Activated CD4-positive, alpha-beta T cell treated with anti-CD3 and anti-CD28 coated beads, Interleukin-2, amount 50 U/mL, for 16 hours (primary cell): ENCODE results near the gene ATP6AP1.

Experiments
- DNase-seq: peaks from one replicate; pipeline ENCODE4 v3.0.0-alpha.2; 2020

The ATP6AP1 gene

DNA sequence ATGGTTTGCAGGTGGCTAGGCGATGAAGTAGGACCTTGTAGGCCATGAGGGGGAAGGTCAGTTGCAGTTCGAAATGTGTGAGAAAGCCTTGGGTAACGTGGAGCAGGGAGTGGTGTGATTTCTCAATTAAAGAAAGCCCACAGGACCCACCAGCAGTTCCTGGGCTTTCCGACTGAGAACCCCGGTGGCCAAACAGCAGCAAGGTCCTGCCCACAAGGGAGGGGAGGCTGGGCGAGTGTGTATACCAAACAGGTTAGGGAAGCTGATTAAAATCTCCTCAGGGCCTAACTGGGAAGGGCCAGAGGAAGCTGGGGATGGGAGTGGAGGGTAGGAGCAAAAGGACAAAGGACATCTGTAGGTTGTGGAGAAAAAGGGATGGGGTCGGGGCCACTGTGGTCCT, 2.4 kb downstream of the ATP6AP1 start:
- no peak for DNase-seq

DNA sequence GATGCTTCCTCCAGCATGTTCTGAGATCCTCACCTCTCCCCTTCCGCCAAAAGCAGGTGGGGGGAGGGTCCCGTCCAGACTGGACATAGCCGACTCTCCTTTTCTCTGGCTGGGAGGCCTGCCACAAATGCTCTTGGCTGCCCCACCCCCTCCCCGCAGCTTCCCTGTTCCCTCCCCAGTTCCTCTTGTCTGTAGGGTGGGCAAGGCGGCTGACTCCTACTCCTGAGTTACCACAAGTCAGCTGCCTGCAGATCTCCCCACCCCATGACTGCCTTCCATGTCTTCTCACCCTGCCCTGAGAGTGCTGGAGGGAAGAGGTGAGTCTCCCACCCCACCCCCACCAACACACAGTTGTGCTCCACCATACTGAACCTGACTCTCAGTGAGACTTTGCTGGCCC, 2.9 kb downstream of the ATP6AP1 start:
- DNase-seq = no peak

DNA sequence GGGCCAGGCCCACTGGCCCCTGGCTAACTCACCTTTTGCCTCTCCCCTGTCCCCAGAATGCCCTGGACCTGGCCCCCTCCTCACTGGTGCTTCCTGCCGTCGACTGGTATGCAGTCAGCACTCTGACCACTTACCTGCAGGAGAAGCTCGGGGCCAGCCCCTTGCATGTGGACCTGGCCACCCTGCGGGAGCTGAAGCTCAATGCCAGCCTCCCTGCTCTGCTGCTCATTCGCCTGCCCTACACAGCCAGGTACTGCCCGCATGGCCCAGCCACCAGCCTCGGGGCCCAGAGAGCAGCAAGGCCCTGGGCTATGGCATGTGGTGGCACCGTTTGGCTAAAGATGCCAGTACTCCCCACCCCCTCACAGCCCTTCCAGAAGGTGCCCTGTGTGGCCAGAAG, 3.7 kb downstream of the ATP6AP1 start:
- DNase-seq = no peak

DNA sequence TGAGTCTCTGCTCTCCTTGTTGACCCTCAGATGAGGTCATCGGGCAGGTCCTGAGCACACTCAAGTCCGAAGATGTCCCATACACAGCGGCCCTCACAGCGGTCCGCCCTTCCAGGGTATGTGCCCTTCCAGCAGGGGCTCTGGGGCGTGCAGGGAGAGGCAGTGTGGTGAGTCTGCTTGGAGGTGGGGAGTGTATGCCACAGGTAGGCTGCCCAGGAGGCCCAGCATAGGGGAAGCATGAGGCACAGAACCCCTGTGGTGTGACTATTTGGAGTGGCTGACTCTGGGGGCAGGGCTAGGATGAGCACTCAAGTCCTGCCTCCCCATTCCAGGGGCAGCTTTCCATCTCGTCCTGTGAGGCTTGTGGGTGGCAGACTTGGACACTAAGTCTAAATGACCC, 5.1 kb downstream of the ATP6AP1 start:
- no peak for DNase-seq

DNA sequence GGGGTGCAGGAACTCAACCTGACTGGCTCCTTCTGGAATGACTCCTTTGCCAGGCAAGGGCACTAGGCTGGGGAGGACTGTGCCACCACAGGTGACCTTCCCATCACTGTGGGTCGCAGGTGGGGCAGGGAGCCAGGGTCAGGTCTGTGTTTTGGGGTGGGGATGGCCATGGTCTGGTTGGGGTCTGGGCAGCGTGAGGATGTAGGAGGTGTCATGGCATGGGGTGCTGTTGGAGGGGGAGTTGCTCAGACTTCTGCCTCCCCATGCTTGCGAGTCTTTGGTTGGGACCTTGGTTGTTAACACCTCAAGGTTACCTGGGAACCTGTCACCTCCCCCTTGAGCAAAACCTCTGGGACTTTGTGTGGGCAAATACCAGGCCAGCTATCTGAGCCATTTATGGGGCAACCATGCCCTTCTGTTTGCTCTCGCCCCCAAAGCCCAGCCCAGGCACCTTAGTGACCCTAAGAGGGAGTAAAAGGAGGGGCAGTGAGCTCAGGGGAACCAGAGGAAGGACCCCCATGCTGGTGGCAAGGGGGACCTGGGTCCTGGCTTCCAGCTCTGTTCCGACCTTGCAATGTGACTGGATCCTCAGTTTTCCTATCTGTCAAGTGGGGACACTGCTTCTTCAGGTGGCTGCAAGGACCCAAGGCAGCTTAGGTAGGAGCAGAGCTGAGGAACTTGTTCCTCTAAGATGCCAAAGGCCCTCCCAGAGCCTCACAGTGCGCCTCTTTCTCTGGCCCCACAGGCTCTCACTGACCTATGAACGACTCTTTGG, 6.1 kb downstream of the ATP6AP1 start:
- no peak for DNase-seq

DNA sequence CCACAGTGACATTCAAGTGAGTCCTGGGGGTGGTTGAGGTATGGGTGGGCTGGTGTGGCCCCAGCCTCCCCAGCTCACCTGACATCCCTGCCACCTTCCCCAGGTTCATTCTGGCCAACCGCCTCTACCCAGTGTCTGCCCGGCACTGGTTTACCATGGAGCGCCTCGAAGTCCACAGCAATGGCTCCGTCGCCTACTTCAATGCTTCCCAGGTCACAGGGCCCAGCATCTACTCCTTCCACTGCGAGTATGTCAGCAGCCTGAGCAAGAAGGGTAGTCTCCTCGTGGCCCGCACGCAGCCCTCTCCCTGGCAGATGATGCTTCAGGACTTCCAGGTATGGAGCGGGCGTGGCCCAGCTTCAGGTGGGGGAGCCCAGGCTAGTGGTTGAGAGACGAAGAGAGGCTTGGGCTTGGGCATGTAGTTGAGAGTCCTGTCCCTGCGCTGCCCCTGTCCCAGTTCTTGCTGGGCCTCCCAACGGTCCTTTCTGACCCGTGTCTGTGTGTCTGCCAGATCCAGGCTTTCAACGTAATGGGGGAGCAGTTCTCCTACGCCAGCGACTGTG, 6.8 kb downstream of the ATP6AP1 start:
- no peak for DNase-seq

DNA sequence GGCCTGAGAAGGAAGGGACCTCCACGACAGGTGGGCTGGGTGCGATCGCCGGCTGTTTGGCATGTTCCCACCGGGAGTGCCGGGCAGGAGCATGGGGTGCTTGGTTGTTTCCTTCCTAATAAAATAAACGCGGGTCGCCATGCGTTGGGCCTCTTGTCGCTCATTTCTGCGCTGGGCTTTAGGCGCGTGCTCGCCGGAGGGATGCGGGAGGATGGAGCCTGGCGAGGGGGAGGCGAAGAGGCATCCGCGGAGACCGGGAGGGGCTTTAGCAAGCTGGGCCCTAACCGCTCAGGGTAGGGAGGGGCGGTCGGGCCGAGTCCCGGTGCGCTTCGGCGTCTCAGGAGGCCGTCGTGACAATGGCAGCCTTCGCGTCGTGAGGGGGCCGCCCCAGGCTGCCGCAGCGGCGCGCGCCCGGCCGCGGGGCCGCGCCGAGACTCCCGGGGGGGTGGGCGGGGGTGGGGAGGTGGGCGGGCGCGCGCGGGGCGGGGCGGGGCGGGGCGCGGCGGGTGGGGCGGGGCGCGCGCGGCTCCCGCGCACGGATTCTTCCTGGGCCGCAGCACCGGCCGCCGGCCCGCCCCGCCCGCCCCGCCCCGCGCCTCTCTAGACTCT, 8.0 kb downstream of the ATP6AP1 start:
- peak; percentile 35 for DNase-seq

DNA sequence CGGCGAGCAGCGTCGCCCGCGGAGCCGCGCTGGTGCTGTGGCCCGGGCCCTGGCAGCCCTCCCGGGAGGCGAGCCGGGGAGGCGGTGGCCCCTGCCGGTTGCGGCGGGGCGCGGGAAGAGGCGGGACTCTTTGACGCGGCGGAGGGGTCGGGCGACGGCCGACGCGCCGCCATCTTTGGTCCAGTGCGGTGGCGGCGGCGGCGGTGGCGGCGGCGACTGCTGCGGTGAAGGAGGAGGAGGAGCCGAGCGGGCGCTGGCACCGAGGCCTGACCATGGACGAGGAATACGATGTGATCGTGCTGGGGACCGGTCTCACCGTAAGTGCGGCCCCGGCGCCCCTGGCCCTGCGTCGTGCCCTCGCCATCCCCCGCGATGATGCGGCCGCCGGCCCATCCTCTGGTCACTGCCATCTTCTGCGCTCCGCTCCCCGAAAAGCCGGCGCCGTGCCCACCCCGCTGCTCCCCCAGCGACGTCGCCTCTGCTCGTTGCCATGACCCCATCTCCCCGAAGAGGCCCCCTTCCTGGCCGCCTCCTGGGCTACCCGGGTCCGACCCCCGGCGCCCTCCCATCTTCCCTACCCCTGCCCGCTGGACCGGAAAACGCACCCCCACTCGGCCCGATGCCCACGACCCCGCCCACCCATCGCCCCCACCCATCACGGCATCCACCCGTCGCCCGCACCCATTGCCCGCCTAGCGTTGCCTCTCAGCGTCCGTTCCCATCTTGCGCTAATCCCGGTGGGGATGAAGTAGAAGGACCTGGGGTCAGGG, 8.7 kb downstream of the ATP6AP1 start, which contains the start of gene GDI1:
Gene GDI1, plus strand, starts transcription at position 172 of the 770 bp plus-strand sequence. Its CDS starts 101 bp downstream, at position 273.
- DNase-seq = peak; percentile 46

DNA sequence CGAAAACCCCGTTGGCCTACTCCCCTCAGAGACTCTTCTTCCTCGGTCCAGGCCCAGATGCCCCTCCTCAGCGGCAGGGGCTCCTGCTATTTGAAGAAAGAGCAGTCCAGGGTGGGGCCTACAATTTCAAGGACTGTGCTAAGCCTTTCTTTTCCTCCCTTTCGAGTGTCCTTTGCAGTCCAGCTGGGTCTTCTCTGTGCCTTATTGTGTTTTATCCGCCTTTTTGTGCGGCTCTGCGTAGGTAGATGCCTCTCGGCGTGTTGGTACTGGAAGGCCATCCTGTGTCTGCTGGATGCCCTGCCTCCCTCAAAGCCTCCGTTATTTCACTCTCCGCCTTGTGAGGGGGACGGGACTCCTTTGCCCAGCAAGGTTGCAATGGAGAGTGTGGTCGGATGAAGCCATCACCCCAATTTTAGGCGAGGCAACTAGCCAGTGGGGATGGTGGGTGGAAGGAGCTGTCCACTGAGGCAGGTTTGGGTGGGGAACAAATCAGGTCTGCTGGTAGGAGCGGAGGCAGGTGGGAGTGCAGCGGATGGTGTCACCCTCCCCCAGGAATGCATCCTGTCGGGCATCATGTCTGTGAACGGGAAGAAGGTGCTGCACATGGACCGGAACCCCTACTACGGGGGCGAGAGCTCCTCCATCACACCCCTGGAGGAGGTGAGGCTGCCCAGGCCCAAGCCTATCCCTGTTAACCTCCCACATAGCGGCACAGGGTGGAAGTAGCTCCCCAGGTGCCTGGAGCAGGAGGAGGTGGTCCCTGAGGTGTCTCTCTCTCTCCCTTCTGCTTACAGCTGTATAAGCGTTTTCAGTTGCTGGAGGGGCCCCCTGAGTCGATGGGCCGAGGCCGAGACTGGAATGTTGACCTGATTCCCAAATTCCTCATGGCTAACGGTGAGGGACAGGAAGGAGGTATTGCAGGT, 9.8 kb downstream of the ATP6AP1 start:
- no peak for DNase-seq

DNA sequence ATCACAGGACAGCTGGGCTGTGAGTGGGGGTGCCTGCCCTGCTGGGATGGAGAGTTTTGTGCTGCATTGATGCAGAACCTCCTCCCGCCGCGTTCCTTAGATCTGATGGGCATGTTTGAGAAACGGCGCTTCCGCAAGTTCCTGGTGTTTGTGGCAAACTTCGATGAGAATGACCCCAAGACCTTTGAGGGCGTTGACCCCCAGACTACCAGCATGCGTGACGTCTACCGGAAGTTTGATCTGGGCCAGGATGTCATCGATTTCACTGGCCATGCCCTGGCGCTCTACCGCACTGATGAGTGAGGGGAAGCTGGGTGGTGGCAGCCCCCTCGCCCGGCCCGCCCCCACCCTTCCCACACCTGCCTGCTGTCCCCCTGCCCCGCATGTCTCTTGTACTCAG, 11.4 kb downstream of the ATP6AP1 start:
- DNase-seq = no peak

DNA sequence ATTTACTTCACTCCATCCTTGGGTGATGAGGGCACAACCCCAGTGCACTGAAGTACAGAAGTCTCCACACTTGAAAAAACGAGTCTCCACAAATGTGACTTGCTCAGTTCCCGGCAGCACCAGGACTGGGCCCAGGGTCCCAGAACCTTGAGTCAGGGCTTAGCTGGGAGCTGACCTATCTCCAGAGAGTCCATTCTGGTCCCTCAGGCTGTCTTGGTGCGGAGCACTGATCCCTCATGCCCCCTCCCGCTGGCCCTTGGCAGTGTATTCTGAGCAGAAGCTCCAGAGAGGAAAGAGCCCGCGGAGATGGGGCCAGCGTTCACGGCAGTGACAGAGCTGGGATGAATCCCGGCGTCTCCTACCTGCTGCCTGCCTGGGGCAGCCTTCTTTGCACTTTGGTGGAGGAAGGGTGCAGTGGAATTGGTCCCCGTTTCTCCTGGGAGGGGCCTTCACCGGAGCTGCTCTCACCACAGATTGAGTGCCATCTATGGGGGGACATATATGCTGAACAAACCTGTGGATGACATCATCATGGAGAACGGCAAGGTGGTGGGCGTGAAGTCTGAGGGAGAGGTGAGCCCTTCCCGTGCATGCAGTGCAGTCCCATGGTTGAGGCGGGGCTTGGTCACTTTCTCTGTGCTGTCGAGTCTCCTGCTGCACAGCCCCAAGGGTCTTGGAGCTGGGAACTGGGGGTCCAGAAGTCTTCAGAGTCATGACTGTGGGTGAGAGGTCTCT, 12.3 kb downstream of the ATP6AP1 start:
- no peak for DNase-seq

DNA sequence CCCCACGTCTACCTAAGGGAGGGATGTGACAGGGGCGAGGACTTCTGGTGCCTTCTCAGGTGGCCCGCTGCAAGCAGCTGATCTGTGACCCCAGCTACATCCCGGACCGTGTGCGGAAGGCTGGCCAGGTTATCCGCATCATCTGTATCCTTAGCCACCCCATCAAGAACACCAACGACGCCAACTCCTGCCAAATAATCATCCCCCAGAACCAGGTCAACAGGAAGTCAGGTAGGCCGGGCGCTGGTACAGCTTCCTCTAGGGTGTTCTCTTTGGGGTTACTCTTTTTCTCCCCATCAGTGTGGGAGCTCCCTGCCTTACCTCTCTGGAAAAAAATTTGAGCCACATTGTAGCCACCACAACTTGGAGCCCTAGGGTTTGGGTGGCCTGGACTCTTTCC, 13.1 kb downstream of the ATP6AP1 start:
- DNase-seq = no peak

DNA sequence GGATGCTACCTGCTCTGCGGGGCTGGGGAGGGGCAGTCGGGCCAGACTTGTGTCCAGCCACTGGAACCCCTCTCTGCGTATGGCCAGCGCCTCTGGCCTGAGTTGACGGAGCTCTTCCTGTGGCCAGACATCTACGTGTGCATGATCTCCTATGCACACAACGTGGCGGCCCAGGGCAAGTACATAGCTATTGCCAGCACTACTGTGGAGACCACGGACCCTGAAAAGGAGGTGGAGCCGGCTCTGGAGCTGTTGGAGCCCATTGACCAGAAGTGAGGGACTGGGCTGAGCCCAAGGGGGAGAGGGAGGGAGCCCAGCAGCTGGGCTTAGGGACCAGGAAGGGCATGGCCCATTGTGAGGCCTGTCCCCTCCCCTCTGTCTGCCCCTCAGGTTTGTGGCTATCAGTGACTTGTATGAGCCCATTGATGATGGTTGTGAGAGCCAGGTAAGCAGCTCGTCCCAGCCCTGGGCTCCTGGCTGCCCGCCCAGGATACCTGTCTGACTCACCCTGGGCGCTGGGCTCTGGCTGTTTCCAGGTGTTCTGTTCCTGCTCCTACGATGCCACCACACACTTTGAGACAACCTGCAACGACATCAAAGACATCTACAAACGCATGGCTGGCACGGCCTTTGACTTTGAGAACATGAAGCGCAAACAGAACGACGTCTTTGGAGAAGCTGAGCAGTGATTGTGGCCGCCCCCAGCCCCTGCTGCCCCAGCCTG, 13.7 kb downstream of the ATP6AP1 start:
- DNase-seq = no peak

DNA sequence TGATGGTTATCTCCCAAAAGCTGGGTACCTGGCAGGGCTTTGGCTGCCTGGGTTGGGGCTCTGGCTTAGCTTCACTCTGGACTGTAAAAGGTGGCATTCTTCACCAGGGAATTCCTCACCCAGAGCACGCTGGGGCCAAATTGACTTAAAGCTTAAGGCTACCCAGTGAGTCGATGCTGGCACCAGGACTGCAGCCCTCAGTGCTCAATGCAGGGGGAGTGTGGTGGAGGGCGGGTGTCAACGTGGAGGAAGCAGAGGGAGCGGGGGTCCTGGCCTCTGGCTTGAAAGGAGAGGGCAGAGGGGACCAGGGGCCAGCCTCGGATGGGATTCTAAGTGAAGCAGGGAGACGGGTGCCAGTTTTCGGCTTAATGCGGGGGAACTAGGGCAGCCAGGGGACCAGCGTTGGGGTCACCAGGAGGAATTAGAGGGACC, 15.0 kb downstream of the ATP6AP1 start:
- no peak for DNase-seq

DNA sequence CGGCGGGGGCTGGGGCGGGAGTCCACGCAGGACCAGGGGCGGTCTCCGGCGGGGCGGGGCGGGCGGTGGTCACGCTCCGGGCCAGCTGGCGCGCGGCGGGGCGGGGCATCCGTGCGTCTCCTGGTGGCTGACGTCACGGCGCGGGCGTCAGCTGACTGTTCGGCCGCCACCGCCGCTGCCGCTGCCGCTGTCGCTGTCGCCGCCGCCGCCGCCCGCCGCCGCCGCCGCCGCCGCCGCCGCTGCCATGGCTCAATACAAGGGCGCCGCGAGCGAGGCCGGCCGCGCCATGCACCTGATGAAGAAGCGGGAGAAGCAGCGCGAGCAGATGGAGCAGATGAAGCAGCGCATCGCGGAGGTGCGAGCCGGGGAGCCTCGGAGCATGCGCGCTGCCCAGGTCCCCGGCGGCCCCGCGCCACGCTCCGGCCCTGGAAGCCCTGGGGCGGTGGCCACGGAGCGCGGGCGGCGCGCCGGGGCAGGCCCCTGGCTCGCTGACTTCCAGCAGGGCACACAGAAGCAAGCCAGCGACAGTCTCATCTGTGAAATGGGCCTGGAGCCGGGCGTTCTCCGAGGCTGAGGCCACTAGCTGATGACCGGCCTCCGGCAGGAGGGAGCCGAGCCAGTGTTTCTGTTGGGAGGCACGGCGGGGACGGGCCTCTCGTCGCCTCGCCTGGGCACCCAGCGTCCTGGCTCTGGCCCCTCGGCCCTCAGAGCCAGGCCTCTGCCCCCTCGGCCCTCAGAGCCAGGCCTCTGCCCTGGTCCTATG, 15.7 kb downstream of the ATP6AP1 start, which contains the start of gene FAM50A:
Gene FAM50A, plus strand, starts transcription at position 150 of the 763 bp plus-strand sequence. Its CDS starts 95 bp downstream, at position 245.
- DNase-seq = peak; percentile 70

DNA sequence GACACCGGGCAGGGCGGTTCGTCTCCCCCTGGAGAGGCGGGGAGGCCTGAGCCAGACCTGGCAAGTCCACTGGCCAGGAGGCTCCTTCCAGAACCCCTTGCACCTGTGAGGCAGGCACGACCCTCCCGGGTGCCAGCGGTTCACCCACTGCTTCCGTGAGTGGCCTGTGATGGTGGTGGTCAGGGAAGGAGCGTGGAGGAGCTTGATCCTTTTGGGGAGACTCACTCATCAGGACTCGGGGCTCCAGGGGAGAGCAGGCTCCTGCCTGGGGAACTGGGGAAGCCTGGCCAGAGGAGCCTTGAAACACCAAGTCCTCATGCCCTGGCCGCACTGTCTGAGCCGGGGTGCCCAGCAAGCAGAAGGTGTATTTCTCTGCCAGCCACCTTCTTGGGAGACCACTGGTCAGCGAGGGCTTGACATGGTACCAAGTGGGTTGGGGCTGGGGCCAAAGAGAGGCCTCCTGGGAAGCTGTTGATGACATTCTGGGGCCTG, 16.3 kb downstream of the ATP6AP1 start:
- no peak for DNase-seq

DNA sequence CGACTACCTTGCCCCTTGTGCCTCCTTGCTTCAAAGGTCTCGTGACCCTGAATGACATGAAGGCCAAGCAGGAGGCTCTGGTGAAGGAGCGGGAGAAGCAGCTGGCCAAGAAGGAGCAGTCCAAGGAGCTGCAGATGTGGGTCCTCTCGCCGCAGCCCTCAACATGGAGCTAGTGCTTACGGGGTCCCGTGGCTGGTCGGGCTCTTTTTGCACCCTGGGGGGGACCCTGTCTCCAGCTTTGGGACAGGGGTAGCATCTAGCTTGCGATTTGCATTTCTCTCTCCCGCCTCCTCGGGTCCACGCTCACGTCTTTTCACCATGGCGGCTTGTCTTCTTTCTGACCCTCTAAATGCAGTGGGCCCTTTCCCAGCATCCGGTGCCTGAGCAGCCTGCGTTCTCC, 17.3 kb downstream of the ATP6AP1 start:
- no peak for DNase-seq

DNA sequence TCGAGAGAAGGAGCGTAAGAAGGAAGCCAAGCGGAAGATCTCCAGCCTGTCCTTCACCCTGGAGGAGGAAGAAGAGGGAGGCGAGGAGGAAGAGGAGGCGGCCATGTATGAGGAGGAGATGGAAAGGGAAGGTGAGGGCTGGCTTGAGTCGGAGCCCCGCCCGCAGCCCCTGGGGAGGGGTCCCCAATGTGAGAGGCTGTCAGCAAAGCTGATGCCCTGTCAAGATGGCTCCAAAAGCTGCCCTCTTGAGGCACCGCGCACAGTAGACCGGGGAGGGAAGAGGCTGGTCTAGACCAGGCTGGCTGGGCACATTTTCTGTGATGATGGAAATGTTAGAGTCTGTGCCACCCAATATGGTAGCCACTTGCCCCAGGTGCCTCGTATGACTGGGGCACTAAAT, 18.0 kb downstream of the ATP6AP1 start:
- no peak for DNase-seq

DNA sequence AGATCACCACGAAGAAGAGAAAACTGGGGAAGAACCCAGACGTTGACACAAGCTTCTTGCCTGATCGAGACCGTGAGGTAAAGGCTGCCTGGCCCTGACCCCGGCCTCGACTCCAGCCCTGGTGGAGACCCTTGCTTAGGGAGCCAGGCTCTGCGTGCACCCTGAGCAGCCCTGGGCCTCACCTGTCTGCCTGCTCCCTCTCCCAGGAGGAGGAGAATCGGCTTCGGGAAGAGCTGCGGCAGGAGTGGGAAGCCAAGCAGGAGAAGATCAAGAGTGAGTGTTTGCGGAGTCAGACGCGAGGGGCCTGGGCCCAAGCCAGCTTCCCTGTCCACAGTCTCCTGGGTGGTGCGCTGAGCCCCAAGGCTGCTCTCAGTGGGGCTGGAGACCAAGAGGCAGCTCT, 20.0 kb downstream of the ATP6AP1 start:
- no peak for DNase-seq

DNA sequence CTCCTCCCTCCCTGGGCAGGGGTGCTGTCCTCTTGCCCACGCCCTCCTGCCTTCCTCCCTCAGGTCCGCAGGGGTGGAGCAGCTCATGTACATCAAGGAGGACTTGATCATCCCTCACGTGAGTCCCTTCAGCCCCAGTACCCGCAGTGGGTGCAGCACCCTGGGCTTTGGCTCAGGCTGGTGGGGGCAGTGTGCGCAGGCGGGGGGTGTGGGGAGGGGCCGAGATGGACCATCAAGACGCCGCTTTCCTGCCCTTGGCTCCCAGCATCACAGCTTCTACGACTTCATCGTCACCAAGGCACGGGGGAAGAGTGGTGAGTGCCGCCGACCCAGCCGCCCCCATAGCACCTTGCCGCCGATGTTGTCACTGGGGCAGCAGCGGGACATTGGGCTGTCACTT, 21.1 kb downstream of the ATP6AP1 start:
- no peak for DNase-seq
